ENCODE data around the gene PPP1R12C. TPM values are rescaled to one million over a fixed set of nuclear protein-coding genes. Genes with fewer than 3 reads are reported as not detected.

Gene PPP1R12C
- total RNA-seq, 1 experiment from 2014 or later = 77.4 TPM

DNA sequence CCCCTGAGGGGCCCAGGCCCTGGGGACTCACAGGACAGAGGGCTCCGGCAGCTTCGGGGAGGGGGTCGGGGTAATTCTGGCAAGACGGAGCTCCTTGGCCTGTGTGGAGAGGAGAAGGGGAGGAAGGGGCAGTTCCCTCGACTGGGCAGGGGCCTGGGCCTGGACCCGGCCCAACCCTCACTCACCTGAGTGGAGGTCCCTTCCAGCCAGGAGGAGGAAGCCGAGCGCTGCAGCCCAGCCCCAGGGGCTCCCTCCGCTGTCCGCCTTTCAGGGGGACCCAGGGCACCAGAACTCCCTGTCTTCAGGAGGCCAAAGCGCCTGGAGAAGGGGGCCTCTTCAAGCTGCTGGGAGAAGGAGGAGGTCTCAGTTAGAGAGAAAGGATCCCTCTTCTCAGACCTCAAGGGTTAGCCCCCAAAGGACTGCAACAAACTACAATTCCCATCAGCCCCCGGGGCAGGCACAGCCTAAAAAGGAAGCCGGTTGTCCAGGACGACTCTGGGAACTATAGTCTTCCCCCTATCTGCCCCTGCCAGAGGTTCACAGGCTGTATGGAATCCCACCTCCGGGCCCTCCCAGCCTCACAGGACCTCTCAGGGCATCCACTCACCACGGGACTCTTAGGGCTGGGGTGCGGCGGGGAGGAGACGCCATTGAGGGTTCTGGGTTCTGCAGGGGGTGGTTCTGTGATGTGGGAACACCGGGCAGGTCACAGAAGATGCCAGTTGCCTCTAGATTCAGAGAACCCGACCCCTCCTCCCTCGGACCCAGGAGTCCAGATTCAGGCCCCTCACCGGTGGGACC, 22.0 kb downstream of the PPP1R12C start:
- DNase-seq (ENCODE audit: low spot score) = peak; percentile 41
- in situ Hi-C loops (cut with HindIII; ENCODE audit: low sequenced_read_pairs) = no loop called here

DNA sequence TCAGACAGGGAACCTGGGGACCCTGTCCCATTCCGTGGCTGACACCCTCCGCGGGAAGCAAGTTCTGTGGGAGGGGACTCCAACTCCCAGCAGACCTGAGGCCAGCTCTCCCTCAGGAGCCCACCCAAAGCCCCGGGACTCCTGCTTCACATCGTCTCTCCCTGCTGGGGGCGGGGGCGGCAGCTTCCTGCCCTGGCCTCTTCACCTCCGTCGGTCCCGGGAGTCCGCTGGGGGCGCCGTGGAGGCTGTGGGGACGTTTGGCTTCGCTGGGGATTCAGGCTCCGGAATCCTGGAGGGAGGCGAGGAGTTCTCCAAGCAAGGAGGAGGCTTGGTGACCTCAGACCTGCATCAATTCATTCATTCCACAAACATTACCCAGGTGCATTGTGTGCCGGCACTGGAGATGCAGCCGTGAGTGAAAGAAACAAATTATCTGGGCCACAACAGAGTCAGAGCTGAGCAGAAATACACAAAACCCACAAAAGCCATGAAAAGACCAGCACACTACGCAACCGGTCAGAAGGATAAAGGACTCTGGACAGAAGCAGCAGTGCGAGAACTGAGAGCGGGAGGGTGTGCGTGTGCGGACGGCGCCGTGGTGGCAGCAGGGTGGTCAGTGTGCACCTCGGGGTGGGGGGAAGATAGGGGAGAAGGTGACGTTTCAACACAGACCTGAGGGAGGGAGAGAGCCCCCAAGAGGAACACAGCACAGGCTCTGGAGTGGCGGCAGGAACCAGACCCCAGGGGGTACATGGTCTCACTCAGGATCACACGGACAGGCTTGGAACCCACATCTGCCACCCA, 22.8 kb downstream of the PPP1R12C start:
- no peak for DNase-seq (ENCODE audit: low spot score)
- in situ Hi-C loops (cut with HindIII; ENCODE audit: low sequenced_read_pairs) = no loop called here

DNA sequence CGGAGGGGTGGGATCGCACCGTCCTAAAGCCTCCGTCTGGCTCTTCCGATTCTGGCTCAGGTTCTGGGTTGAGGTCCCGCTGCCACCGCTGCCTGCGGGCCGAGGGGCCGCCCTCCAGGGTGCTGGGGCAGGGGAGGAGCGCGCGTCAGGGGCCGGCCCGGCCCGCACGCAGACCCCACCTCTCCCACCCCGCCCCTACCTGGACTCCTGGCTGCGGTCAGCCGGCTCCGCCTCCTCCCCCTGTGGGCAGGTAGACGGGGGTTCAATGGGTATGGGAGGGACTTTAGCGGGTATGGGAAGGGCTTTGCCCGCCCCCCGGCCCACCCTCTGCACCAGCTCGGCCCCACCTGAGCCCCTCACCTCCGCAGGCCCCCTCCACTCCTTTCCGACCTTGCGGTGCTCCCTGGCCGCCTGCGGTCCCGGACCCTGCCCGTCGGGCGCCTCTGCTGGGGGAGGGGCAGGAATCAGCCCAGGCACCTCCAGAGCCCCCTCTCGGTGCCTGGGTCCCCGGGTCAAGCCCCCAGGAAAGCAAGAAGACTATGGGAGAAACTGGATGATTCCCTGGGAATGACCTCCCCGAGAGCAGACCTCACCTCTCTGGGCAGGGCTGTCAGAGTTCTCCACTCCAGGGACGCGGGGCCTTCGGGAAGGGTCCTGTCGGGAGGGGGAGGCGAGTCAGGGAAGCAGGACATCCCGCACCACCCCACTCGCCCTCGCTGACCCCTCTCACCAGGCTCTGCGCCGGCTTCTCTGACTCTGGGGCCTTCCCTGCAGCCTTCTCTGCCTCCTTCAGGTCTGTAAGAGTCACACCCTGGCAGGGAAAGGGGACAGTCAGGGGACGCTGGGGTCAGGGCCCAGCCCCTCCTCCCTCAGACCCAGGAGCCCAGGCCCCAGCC, 24.8 kb downstream of the PPP1R12C start:
- in situ Hi-C loops (cut with HindIII; ENCODE audit: low sequenced_read_pairs) = no loop called here
- DNase-seq (ENCODE audit: low spot score) = no peak

DNA sequence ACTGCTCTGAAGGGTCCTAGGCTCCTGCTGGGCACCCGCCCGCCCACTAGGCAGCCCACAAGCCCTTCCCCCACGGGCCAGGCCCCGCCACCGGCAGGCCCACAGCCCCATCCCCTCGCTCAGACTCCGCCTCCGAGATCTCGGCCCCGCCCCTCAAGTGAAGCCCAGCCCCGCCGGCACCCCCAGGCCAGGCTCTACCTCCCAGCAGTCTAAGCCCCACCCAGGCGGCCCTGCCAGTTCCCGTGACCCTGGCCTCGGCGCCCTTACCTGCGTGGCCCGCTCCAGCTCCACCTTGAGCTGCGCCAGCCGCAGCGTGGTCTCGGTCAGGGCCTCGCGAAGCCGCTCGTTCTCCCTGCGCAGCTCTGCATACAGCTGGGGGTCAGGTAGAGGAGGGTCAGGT, 25.5 kb downstream of the PPP1R12C start:
- in situ Hi-C loops (cut with HindIII; ENCODE audit: low sequenced_read_pairs) = no loop called here
- no peak for DNase-seq (ENCODE audit: low spot score)

DNA sequence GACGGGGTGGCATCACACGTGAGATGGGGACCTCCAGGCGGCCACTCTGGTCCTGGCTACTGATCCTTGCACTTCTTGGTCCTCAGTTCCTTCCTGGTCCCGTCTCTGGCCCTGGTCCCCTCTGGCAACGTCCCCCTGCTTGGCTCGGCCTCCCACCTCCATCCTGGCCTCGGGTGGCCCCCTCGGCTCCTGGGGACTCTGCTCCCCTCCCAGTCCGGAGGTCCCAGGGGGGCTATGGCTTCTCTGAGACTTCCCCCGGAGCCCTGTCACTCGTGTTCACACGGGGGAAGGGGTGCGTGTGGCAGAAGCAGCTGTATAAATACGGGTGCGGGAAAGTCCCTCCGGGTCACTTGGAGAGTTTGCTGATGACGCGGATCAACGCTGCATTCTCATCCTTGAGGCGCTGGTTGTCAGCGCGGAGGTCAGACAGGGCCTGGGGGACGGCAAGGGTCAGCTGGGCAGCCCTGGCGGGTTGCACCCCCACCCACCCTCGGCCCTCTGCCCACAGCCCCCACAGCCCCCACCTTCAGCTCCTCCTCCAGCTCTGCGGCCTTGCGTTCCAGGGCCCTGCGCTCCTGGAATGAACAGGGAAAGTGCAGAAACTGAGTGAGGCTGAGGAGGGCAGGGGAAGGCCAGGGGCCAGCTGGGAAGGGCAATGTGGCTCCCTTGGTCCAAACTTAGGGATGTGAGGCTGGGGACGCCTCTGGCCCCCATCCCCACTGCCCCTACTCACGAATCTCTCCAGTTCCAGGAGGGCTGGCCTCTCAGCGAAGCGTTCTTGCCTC, 26.1 kb downstream of the PPP1R12C start:
- no peak for DNase-seq (ENCODE audit: low spot score)
- in situ Hi-C loops (cut with HindIII; ENCODE audit: low sequenced_read_pairs) = no loop called here

DNA sequence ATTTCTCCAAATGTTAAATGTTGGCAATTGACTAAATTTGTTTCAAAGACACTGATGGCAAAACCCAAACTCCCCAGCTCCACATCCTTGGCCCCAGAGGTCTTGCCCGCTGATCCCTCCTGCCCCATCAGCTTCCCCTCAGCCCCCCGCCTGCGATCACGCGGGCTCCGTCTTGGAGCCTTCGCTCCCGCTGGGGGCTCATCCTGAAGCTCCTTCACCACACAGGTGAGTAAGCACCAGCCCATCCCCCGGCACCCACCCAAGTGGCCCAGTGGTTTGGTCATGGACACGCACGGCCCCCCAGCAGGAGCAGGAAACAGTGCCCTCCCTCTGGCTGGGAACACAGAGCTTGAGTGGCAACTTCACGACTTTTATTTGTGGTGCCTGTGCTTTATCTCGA, 26.9 kb downstream of the PPP1R12C start:
- DNase-seq (ENCODE audit: low spot score) = no peak
- in situ Hi-C loops (cut with HindIII; ENCODE audit: low sequenced_read_pairs) = no loop called here

DNA sequence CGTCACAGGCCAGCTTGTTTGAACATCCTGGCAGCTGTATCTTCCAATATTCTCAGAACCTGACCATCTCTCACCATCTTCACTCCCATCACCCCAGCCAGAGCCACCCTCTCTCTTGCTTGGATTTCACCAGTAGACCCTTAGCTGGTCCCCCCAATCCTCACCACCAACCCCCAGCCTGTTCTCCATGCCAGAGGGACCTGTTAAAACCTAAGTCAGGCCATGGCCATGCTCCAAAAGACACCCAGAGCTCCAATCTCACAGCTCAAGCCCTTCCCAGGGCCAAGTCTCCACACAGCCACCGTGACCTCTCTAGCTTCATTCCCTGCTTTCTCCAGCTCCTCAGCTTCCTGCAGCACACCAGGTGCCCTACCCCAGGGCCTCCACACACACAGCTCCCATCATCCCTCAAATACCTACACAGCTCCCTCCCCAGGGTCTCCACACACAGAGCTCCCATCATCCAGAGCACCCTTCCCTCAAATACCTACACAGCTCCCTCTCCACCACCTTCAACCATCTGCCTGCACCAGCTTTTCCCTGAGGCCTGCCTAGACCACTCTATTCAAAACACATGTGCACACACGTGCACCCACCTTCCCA, 28.0 kb downstream of the PPP1R12C start:
- in situ Hi-C loops (cut with HindIII; ENCODE audit: low sequenced_read_pairs) = no loop called here
- no peak for DNase-seq (ENCODE audit: low spot score)

DNA sequence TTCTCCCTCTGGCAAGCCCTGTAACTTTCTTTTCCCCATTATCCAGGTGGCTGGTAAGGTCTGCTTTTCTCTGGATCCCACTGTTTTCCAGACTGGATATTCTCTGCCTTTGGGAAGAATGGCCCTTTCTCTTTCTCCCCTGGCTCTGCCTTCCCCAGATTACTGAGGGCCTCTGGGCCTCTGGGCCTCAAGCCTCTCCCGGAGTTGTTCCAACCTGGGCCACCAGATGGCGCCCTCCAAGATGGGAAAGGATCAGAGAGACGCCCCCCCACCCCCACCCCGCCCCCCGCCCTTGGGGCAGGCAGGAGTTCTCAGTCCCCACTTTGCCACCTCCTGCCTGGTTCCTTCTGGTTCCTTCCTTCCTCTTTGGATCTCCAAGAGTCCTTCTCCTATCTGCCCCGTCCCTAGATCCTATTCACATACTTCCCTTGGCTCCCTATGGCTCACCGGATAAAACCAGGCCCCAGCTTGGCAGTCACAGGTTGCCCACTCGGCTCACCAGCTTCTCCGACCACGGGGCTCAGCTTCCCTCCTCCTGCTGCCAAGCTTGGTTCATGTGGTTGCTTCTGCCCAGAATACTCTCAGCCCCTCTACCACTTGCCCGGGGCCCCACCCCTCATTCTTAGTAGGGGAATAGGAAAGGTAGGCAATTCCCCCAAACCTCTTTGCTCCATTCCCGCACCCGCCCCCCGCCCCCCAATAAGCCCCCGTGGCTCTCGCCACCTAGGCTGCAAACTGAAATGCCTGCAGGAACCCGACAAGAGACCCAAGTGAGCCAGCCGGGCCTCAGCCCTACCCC, 28.7 kb downstream of the PPP1R12C start:
- peak; percentile 54 for DNase-seq (ENCODE audit: low spot score)
- in situ Hi-C loops (cut with HindIII; ENCODE audit: low sequenced_read_pairs) = no loop called here

DNA sequence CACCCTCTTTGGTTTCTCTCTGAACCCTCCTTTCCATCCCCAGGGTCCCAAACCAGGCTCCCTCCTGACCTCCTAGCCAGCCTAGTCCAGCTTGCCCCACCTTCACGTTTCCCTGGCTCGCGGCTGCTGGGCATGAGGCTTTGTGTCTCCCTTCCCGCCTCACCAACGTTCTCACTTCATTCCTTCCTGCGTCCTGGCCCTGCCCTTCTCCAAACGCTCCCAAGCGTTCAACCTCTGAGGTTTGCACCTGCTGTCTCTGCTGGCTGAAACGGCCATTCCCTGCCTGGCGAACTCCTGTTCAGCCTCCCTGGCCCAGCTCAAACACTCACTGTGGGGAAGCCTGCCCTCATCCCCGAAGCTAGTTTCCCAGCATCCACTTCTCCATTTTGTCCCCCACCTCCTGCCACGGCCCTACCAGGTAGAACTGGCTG, 29.4 kb downstream of the PPP1R12C start:
- no peak for DNase-seq (ENCODE audit: low spot score)
- in situ Hi-C loops (cut with HindIII; ENCODE audit: low sequenced_read_pairs) = no loop called here

DNA sequence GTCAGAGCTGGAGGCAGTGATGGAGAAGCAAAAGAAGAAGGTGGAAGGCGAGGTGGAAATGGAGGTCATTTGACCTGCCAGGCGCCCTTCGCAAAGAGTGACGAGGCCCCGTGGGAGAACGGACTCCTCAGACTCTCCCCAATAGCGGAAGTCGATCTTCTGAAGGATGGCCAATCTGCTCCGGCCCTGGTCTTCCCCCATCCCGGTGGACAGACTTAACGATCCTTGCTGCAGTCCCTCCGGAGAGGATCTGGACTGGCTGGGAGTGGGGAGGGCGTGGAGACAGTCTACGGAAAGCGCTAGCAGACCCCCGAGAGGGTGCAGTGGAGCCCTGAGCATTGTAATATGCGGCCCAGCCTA, 29.9 kb downstream of the PPP1R12C start:
- in situ Hi-C loops (cut with HindIII; ENCODE audit: low sequenced_read_pairs) = no loop called here
- no peak for DNase-seq (ENCODE audit: low spot score)

DNA sequence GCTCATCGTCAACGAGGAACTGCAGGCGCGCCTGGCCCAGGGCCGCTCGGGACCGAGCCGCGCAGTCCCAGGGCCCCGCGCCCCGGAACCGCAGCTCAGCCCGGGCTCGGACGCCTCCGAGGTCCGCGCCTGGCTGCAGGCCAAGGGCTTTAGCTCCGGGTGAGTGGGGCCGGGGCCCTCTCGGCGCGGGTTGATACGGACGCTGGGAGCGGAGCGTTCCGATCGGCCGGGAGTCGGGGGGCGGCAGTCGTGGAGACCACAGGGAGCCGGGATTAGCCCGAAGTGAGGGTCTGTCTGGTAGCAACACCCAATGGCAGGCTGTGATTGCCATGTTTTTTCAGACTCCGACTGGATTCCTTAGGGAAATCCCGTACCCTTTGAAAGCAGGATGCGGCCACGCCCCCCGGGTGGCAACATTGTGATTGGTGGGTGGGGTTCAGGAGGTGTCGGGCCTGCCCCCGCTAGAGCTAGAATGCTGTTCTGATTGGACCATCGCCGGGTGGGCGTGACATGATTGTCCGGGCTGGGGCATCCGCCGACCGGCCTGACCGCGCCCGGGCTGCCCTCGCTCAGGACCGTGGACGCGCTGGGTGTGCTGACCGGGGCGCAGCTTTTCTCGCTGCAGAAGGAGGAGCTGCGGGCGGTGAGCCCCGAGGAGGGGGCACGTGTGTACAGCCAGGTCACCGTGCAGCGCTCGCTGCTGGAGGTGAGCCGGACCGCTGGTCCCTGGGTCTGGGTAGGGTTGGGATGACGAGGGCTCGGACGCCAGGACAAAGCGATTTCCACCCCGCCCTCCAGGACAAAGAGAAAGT, 30.5 kb downstream of the PPP1R12C start:
- in situ Hi-C loops (cut with HindIII; ENCODE audit: low sequenced_read_pairs) = no loop called here
- DNase-seq (ENCODE audit: low spot score) = peak; percentile 72

DNA sequence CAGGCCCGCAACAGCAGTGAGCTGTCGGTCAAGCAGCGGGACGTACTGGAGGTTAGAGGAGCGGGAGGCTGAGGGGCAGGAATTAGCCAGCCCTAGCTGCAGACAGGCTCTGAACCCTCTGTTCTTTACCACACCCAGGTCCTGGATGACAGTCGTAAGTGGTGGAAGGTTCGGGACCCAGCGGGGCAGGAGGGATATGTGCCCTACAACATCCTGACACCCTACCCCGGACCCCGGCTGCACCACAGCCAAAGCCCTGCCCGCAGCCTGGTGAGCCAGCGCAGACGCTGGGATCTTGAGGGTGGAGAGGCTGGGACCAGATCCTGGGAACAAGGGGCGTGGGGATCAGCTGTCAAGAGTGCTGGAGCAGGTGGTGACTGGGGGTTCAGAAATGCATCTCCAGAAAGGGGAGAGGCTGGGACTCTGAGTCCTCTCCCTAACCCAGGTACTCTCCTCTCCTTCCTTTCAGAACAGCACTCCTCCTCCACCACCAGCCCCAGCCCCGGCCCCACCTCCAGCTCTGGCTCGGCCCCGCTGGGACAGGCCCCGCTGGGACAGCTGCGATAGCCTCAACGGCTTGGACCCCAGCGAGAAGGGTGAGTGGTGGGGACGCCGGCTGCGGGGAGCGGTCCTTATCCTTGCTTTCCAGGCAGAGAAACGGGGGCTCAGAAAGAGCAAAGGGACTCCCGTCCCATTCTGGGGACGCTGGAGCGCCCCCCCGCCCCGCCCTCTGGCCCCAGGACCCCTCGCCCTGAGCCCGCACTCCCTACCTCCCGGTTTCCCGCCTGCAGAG, 31.3 kb downstream of the PPP1R12C start:
- in situ Hi-C loops (cut with HindIII; ENCODE audit: low sequenced_read_pairs) = no loop called here
- no peak for DNase-seq (ENCODE audit: low spot score)

DNA sequence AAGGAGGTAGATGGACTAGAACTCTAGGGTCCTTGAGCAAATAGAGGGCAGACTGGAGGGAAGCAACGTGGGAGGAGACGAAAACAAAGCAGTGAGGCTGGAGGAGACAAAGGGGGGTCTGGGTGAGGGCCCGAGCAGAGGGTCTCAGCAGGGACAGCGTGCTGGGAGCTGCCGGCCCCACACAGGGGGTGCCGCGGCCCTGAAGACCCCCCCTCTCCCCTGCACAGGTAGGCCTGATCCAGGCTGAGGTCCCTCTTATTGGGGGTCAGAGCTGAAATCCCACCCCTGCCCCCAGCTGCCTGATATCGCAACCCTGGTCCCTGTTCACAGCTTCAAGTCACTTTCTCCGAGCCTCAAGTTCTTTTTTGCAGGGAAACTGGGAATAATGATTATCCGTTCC, 33.0 kb downstream of the PPP1R12C start:
- in situ Hi-C loops (cut with HindIII; ENCODE audit: low sequenced_read_pairs) = no loop called here
- DNase-seq (ENCODE audit: low spot score) = no peak

DNA sequence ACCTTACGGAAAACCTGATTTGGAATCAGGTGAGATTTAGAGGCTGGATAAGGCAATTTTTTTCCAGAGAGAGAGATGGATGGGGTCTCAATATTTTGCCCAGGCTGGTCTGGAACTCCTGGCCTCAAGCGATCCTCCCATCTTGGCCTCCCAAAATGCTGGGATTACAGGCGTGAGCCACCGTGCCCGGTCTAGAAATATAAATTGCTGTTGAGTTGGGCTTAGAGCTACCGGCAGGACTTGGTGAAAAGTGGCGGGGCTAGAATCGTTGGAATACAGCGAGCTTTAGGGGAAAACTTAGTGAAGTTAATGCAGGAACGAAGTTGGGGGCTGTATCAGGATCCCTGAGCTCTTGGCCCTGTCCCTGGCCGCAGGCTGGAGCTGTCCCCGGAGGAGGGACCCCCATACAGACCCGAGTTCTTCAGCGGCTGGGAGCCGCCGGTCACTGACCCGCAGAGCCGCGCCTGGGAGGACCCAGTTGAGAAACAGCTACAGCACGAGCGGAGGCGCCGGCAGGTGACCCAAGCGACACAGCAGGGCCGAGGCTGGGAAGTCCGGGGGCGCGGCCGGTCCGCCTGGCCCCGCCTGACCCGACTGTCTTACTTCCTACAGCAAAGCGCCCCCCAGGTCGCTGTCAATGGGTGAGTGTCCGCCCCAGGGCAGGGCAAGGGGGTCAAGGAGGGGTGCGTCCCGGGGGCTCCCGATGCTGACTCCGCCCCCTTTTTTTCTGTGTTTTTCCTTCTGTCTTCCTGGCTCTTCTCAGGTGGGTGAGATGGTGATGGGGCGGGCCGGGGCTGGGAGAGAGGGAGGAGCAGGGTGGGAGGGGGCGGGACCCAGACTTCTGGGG, 34.2 kb downstream of the PPP1R12C start:
- in situ Hi-C loops (cut with HindIII; ENCODE audit: low sequenced_read_pairs) = no loop called here
- DNase-seq (ENCODE audit: low spot score) = no peak

DNA sequence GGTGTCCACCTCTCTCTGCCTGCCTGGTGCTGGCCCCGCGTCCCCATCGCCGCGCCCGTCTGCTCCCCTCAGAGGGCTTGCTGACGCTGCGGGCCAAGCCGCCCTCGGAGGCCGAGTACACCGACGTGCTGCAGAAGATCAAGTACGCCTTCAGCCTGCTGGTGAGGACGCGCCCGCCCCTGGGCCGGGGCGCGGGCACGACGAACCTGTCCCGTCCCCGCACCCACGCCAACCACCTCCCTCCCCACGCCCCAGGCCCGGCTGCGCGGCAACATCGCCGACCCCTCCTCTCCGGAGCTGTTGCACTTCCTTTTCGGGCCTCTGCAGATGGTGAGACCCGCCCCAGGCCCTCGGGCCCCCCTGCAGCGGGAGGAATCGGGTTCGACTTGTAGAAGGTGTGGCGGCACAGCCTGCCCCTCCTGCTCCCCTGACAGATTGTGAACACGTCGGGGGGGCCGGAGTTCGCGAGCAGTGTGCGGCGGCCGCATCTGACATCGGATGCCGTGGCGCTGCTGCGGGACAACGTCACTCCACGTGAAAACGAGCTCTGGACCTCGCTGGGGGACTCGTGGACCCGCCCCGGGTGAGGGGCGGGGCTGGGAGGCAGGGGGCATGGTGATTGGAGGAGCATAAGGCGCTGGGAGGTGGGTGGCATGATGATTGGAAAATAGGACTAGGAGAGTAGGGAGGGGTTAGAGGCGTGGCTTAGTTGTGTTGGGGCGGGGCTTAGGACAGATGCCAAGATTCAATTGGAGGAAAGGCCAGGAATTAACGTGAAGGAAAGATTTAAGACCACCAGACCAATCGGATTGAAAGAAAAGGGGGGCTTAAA, 35.2 kb downstream of the PPP1R12C start:
- in situ Hi-C loops (cut with HindIII; ENCODE audit: low sequenced_read_pairs) = no loop called here
- no peak for DNase-seq (ENCODE audit: low spot score)

Data from G401 (cell line).